Stimulated activated CD8-positive, alpha-beta memory T cell treated with anti-CD3 and anti-CD28 coated beads, Interleukin-15, amount 100 ng/mL, for 4 hours (primary cell): Measurements from ENCODE around the gene NFIB.

Experiments used
- DNase-seq, 2 donors: peaks; one replicate each; pipeline ENCODE4 v3.0.0-alpha.2; 2020; ENCODE audit warnings: low read depth in 2 of 2

NFIB gene

DNA sequence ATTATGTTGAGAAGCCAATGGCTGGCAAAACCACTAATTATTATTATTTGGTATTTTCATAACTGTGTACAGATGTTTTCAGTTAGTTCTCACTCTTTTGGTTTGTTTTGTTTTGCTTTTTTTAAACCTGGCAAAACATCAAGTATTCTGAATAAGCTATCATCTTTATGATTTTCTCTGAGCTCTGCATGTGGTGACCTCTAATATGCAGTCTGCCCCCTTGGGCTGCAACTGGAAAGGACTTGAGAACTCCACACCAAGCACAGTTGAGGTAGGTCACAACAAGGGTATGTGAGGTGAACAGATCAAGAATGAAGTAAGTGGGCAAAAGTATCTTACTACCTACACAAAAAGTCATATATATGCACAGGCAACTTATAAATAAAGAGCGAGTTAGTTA lies 202.2 kb downstream of the NFIB start:
- DNase-seq = no peak

DNA sequence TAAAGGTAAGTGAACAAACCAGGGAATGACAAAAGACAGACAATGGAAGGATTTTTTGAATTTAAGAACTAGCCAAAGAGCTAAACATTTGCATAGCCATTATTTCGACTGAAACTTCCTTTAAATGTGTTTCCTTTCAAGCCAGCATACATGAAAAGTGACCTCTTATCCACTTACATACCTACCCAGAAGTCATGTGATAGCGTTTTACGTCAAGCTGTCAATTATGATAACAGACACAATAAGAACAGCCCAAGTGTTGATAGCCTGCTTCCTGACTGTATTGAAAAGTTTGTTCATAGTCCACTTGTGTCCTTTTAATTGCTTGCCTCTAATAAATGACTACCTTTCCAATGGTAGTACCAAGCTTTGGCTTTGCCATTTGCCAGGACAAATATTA lies 206.0 kb downstream of the NFIB start:
- no peak for DNase-seq

DNA sequence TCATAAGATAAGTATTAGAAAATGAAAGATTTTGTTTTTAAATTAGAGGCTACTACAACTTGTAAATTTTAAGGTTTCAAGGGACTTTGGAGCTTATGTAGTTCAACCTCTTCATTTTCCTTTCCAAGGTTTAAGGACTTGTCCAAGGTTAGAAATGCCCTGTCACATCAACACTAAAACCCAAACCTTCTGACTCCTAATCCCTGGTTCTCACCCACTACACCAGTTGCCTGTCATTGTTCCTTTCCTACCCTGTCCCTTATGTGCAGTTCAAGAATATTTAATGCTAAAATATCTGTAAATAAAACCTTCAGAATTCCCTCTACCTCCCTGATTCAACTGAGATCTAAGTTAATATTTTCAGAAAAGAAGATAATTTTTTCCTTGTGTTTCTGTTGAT lies 206.4 kb downstream of the NFIB start:
- DNase-seq = no peak

DNA sequence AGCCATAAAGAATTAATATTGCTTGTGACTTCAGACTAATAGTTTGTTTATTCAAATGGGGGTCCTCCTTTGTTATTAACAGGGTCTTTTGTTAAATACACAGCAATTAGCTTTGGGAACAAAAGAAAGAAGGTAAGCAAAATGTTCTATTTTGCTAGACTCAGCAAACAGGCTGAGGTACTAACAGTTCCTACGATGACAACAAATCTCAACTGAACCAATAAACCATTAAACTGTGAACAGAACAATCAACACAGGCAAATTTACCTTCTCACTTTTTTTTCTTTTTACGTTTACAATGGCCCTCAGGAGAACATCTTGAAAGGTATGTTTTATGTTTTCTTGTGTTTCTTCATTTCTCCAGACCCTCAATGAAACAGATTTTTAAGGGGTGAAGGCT lies 207.2 kb downstream of the NFIB start:
- no peak for DNase-seq

DNA sequence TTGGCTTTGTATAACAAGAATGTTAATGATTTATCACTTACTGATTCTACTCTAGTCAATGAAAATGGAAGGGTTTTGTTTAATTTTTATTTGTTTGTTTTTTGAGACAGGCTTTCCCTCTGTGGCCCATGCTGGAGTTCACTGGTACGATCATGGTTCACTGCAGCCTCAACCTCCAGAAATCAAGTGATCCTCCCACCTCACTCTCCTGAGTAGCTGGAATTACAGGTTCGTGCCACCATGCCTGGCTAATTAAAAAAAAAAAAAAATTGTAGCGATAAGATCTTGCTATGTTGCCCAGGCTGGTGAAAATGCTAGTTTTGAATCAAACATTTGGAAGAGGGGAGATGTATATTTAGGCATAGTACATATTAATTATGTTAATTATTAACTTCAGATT lies 209.4 kb downstream of the NFIB start:
- no peak for DNase-seq

DNA sequence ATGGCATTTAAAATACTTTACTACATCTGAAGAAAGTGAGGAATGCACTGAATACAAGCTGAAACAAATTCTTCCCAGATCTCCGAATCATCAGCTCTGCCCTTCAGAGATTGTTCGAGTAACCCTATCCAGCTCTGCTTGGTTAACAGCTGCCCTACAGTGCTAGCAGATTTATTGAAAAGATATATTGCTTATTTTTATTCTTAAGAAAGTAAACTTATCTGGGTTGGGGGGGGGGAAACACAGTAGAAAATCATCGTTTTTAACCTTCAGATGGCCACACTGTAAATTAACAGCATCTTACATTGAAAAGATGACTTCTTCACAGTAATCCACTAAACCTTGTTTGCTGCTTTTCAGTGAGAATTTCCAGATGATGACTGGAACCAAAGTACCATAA lies 210.8 kb downstream of the NFIB start:
- no peak for DNase-seq

DNA sequence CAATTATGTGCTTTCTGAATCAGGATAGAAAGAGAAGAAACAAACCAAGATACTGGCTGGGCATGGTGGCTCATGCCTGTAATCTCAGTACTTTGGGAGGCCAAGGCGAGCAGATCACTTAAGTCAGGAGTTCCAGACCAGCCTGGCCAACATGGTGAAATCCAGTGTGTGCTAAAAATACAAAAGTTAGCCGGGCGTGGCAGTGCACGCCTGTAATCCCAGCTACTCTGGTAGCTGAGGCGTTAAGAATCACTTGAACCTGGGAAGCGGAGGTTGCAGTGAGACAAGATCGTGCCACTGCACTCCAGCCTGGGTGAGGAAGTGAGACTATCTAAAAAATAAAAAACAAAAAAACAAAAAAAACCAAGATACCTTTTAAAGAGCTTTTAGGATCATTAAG lies 214.2 kb downstream of the NFIB start:
- DNase-seq = no peak

DNA sequence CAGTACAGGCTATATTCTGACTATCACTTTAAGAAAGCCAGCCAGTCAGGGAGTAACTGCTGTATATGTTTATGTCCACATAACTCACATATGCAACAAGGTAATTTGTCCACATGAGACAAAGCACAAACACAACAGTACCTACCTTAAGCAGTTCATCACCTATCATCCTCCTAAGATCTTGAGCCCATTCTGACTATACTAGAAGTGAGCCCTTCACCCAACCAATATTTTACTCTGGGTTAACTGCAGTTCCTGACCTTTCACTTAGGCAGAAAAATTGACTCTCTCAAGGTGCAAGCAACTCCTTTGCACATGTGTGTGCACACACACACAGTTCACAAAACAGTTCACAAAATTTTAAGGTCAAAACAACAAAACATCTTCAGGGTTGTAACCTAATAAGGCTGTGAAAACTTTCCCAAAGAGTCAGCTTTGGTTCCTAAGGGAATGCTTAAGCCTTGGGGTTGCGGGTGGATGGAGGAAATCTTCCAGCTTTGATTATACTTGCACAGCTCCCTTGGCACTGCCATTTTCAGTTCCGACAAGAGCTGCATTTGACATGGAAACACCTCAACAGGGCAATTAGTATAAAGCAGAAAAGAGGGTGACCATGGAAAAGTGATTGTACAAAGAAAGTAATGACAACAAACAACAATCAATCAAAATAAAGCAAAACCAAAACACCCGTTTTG lies 215.3 kb downstream of the NFIB start:
- DNase-seq = no peak

DNA sequence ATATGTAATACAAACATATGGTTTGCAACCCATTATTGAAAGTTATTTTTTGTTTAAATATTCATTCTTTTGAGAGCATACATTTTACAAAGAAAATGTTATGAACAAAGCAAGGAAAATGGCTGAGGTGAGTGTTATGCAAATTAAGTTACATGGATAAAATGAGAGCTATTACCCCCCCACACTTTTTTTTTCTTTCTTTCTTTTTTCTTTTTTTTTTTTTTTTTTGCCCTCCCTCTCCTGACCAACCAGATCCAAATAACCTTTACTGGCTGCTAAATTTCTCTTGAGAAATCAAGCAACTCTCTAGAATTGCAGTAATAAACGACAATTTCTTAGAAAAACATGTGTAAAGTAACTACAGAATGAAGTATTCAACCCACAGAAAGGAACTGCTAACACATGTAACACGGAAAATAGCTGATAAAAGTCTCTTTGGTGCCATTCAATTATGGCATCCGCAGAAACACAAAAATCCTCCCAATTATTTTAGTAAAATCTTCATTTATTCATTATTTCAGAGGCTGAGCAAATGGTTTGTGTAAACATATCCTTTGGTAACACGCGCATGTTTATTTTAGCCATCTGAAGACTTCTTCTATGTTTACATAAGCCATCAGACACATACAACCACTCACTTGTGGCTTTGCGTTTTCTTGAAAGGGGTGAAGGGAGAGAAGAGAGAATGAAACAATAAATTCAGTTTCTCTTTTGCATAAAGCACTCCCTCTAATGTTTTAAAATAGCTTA lies 216.1 kb downstream of the NFIB start:
- DNase-seq = no peak

DNA sequence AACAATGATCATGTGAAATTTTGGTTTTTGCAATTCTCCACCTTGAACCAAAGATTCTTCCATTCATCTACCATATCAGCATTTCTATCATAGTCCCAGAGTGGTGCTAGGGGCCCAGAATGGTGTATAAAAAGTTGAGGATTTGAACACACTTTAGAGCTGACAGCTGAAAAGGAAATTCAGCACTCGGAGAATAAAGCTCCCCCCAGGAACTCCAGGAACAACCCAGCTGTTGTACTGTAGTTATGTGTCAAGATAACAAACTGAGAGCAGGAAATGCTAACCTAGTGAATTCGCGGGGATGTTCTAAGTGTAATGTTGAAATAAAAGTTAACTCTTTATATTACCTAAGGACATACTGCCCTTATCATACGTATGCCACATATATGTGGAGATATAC lies 216.7 kb downstream of the NFIB start:
- DNase-seq = no peak

DNA sequence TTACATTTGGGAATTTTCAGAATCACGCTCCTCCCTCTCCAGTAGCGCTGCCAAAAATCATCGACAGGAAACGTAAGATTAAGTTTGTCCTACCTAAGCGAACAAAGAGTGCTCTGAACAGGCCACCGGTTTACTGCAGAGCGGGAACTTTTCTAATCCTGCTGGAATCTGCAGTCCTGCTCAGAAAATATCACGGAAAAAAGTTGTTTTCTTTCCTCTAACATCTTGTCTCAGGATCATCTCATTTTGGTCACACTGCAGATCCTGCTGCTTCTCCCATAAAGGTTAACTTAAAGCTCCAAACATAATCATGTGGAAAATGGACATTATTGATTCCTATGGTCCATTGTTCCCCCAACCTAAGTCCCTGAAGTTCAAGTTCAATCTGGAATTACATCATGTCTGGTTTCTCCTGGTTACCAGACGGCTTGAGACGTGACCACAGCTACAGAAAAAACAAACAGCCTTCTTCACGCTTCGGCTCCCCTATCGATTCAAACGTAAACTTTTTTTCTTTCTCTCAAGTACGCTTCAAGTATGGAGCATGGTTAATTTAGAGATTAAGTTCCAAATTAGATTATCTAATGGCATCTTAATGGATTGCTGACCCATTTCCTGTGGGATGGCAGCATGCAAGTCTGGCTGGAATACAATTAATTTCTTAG lies 217.6 kb downstream of the NFIB start:
- no peak for DNase-seq

DNA sequence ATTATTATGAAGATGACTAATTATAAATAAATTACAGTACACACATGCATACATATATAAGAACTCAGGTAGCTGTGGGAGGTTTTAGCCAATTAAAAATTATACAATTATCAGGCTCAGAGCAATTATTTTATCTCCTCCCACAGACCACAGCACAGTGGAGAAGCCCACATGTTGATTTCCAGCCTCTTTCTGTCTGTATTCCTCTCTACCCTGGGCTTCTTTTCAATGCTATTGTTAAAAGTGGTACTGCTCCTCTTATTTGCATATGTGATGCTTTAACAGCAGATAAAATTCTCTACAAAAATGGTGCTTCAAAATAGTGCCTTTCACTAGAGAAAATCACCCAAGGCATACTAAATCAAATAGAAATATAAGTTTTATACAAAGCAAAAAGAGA lies 218.7 kb downstream of the NFIB start:
- DNase-seq = no peak

DNA sequence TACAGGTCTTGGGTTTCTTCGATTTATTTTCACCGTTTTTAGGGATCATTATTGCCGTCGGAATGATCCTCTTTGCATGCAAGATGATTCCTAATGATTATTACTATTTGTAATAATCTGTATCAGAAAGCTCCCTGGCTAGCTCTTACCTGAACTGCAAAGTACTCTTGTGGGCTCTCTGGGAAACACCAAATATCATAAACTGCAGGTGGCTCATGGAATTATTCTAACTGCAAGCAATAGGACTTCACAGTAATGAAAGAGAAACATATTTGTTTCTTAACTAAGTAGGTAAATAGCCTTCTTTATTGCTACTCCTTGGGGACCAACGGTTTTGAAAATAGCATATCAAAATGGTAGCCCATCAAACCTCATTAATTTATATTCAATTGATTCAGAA lies 219.4 kb downstream of the NFIB start:
- DNase-seq = no peak

DNA sequence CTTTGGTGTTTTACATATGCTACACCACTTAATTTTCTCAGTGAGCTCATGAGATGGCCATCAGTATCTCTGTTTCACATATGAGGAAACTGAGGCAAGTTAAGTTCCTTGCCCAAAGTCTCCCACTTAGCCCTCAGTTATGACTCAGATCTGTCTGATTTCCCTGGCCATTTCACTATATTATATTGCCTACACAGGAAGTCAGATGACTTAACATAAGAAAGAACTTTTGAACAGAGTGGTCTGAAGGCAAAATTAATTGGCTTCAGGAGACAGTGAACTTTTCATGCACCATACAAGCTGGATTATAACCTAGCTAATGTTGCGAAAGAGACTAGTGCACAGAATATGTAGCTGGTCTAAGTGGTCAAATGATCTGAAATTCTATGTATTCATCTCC lies 221.6 kb downstream of the NFIB start:
- DNase-seq = no peak

DNA sequence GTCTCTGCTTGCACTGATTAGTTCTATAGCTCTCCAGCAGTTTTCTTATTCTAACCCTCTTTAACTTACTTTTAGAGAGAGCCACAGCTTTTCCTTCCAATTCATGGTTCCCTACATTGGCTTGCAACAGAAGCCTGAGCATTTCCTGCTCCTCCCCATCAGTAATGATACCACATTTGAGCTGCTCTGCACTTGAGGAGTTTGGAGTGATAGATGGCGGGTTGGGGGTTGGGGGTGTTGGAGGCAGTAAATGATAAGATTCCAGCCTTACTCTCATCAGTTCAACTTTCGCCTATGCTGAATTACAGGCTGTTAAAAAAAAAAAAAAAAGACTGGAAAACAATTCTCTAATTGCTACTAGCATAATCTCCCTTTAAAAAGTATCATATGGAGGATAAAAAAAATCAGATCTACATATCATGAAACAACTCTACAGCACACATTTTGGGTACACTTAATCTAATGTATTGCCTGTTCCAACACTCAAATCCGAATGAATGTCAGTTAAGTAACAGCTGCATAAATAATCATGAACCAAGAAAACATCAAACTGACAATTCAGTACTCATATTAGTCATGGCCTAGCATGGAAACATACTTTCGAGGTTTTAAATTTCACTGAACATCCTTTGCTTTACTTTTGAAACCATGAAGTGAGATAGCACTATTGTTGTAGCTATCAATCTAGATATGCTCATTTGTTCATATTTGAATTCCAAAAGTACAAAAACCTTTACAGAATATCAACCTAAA lies 224.7 kb downstream of the NFIB start:
- no peak for DNase-seq

DNA sequence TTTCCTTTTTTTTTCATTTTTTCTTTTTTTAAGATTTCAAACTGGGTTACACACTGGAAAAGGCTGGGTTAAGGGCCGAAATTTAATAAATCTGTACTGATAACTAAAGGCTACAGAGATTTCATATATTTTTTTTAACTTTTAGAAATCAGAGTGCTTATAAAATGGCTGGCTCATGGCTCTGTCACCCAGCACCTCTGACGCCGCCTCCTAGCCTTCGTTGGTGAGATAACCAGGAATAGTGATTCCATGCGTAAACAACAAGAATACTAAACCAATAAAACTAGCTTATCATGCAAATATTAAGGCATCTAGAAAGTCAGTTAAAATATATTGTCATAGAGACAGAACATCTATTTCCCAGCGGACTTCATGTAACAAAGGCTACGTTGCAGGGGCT lies 226.4 kb downstream of the NFIB start:
- DNase-seq = no peak

DNA sequence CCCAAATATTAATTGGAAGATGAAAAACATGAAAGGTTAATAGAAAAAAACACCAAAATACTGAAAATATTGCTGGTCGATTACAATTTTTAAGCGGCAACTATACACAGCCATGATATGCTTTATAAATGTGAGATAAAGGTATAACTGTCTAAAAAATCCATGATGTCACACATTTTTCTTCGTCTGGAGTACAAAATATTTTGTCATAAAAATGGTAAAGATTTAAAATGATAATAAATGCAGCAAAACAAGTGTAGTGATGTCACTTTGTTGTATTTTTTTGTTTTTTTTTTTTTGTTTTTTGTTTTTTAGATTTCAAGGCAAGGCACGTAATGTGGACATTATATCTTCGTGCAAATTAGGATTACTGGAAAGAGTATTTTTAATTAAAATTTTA lies 227.4 kb downstream of the NFIB start:
- no peak for DNase-seq

DNA sequence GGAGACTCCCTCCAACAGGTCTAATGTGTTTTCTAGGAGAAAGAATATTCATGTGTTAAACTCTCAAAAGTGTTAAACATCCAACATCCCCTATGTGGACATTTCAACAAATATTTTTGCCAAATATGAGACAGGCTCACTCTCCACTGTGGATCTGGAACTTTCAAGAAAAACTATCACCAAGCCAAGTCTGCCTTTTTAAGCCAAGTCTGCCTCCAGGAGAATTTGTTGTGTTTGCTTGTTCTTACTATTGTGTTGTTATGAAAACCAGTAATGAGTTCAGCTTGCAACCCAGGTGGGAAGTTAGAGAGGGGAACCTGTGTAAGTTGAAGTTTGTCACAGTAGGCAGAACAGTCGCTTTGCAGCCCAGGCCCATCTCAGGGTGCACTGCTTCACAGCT lies 228.1 kb downstream of the NFIB start:
- no peak for DNase-seq

DNA sequence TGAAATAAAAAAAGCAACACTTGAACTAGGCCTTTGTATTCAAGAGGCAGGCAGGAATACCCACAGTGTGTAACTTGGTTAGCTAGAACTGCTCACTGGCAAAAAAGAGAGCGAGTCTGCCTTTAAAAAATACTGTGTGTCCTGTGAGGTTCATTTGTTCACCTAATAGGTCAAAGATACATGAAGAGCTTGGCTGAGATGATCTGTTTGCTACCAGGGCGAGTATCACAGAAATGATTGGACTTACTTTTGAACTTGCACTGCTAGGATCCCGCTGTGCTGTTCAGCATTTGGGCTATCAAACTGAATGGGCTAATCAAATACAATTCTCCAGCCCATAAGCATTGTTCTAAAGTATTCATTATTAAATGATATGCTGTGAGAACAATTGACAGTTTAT lies 229.1 kb downstream of the NFIB start:
- DNase-seq = no peak

DNA sequence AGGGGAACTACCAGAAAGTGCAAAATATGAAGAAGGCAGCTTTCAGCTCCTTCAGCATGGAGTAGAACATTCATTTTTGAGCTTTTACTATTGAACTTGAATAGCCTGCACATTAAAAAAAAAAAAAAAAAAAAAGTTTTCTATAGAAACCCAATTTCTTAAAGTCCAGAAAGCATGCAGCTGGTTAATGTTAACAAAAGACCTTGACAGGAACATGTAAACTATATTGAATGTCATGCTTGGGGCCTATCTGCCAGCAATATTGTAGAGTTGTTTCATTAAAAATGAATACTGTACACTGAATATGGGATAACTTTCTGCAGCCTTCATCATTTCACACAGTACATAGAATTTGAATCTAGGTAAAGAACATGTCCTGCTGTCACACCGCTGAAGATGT lies 230.6 kb downstream of the NFIB start:
- no peak for DNase-seq

DNA sequence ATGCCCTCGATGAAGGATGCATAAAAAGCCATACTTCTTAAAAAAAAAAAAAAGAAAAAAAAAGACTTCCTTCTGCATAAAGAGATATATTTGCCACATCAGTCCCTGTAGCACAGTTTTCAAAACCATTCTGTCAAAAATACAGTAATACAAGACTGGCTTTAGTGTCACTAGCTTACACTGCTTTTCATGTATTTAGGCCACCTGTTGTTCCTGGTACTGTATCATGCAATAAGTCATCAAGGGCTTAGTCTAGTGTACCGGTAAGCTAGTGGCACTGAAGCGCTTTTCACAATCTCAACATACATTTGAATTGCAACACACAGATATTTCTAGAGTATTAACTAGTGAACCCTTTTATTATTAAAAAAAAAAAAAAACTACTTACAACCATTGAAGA lies 231.2 kb downstream of the NFIB start:
- no peak for DNase-seq

DNA sequence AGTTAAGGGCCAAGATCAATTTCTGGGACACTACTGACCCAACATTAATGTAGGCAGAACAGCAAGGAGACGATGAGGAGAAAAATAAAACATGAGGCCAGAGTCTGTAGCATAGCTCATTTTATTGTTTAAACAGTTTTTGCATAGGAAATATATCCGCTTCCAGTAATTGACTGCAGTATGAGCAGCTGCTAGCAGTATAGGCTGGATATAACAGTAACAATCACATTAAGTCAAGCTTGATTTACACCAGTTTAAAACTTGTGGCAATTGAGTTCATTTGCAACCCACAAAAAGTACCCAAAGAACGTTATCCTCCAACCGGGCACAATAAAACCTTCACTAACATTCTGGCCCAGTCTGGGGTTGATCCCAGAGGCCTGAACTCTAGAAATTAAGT lies 232.2 kb downstream of the NFIB start:
- no peak for DNase-seq
